ENCODE results near the gene HM13.
"Not testable (repeated sequence)": the region's sequence is repeated elsewhere in the genome, so short reads cannot be mapped to it uniquely, and the experiment has no call there.

HM13 gene

GRCh38 chr20:31542201-31542842, 28.1 kb downstream of the HM13 start:
- DNase-seq (ENCODE audit: low read depth, low spot score): no peak

DNA sequence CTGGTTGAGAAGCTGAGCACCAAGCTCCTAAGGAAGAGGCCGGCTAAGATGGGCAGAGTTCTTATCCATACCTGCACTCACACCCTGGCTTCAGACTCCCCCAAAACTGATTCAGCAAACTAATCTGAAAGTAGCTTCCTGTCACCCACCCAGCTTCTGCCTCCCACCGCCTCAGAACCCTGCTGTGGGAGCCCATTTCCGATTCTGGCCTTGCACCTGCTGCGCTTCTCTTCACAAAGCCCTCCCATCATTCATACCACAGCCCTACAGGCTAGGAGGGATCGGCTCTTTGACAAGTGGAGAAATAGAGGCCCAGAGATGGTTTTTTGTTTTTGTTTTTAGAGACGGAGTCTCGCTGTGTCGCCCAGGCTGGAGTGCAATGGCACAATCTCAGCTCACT, 28.7 kb downstream of the HM13 start:
- no peak for DNase-seq (ENCODE audit: low read depth, low spot score)

DNA sequence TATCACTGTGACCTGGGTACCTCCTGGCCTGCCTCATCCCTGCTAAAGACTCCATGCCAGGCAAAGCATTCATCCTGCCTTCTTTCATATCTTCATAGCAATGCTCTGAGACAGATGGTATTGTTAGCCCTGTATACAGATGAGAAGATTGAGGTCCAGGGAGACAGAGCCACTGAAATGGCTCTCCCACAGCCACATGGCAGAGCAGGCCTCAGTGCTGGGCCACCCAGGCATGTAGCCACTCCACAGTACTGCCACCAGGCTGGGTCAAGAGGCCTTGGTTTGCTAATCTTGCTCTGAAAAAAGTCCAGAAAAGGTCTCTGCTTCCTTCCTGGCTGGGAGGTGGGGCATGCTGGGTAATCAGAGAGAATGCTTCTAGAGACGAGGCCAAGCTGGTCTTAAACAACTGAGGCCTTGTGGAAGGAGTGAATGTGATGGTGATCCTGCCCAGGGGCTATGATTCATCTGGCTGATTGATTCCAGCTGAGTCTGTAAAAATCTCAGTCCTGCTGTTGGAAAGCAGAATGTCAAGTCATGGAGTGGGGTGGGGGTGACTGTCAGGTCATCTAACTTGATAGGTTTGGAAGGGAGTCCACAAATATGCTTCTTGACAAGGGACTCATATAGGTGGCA, 29.8 kb downstream of the HM13 start:
- DNase-seq (ENCODE audit: low read depth, low spot score): peak; percentile 72

GRCh38 chr20:31544600-31544999, 30.4 kb downstream of the HM13 start:
- DNase-seq (ENCODE audit: low read depth, low spot score): no peak

GRCh38 chr20:31545621-31546040, 31.4 kb downstream of the HM13 start:
- DNase-seq (ENCODE audit: low read depth, low spot score): not testable (repeated sequence)

- DNase-seq (ENCODE audit: low read depth, low spot score): peak; percentile 73
These were observed 32.9 kb downstream of the HM13 start for GRCh38 chr20:31547017-31547675.

DNA sequence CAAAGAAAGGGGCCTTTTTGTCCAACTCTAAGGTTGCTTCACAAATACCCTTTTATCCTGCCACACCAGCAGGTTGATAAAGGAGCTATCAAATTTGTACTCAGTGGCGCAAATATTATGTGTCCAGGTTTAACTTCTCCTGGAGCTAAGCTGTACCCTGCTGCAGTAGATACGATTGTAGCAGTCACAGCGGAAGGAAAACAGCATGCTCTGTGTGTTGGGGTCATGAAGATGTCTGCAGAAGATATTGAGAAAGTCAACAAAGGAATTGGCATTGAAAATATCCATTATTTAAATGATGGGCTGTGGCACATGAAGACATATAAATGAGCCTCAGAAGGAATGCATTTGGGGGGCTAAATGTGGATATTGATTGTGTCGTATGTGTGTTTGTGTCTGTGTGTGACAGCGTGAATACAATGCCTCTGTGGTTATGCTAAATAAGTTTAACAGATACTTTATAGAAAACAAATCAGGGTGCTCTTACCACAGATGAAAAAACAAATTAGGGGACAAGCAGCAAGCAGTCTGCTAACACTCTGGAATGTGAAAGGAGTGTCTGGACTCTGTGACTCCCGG, 33.6 kb downstream of the HM13 start:
- no peak for DNase-seq (ENCODE audit: low read depth, low spot score)

DNA sequence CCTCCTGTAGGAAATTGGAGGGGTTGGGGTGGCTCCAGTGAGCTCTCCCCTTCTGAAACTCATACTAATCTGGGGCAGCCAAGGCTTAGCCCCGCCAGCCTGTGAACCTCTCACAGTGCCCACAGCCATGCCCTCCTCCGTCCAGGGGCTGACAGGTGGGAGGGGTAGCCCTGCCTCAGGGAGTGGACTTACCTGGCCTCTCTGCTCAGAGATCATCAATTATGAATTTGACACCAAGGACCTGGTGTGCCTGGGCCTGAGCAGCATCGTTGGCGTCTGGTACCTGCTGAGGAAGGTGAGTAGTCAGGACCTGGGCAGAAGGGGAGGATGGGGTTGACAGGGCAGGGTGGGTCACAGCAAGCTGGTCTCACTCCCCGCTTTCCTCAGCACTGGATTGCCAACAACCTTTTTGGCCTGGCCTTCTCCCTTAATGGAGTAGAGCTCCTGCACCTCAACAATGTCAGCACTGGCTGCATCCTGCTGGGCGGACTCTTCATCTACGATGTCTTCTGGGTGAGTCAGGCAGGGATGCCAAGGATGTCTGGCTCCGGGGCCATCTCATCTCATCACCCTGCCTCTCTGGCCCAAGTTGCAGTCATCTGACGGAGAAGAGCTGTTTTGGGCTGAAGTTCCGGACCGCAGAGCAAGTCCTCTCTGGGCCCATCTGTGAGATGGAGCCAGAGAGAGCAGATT, 34.7 kb downstream of the HM13 start:
- no peak for DNase-seq (ENCODE audit: low read depth, low spot score)

DNA sequence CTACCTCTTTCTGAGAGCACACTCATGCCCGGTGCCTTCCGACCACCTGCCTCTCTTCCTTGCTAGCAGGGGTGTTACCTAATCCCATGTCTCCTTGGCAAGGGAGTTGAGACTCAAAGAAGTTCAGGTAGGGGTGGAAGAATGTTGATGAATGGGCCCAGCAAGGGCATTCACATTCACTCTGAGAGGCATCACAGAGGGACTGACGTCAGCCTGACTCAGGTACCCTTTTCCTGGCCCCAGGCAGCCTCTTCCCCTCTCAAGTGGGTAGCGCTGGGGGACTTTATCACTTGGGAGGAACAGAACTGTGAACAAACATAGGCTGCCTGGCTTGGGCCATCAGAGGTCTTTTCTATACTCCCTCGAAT, 35.3 kb downstream of the HM13 start:
- no peak for DNase-seq (ENCODE audit: low read depth, low spot score)

DNA sequence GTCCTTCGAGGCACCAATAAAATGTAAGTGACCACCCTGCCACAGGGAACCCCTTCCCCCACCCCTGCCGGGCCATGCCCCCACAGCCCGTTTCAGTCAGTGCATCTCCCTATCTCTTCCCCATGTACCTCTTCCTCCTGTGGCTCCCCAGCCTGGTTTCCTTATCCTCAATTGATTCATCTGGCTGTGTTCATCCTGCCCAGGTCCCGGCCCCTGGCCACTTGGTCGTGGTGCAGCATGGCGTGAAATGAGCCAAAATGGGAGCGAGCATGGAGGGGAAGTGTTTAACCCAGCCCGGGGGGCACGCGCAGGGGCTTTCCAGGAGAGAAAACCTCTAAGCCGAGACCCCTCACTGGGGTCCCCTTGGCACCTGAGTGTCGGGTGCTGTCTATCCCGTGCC, 35.9 kb downstream of the HM13 start:
- no peak for DNase-seq (ENCODE audit: low read depth, low spot score)

GRCh38 chr20:31551163-31552081, 37.2 kb downstream of the HM13 start:
- no peak for DNase-seq (ENCODE audit: low read depth, low spot score)

- DNase-seq (ENCODE audit: low read depth, low spot score): no peak
These were observed 41.0 kb downstream of the HM13 start for GRCh38 chr20:31555203-31555775.

GRCh38 chr20:31559704-31560093, 45.5 kb downstream of the HM13 start:
- no peak for DNase-seq (ENCODE audit: low read depth, low spot score)

- no peak for DNase-seq (ENCODE audit: low read depth, low spot score)
These were observed 46.0 kb downstream of the HM13 start for GRCh38 chr20:31560094-31560745.

DNA sequence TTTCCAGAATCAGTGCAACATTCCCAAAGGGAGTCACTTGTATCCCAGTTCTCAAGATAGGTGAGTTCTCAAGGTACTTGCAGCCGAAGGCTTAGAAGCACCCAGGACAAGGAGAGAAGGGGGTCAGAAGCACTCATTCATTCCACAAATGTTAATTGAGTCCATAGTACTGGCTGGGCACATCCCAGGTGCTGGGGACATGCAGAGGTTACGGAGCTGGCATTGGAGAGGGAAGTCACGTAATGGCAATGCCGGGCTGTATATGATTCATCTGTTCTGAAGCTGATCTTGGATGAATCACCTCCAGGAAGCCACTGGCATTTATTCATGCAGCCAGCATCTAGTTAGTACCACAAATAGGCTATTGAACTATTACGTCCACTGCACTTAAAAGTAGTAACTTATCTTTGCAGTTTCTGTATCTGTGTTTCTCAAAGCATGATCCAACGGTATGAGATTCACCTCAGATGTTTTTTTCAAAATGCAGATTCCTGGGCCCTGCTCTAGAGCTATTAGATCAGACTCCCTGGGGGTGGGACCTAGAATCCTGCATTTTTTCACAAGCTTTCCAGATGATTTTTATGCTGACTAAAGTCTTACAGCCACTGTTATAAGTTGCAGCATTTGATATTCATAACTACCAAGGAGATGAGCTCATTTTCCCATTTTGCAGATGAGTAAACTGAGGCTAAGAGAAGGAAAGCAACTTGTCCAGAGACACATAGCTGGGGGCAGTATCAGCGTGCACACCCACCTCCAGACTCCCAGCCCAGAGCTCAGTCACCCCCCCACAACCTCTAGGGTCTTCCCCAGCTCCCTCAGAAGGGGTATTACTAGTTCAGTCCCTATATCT, 46.7 kb downstream of the HM13 start:
- peak; percentile 61 for DNase-seq (ENCODE audit: low read depth, low spot score)

DNA sequence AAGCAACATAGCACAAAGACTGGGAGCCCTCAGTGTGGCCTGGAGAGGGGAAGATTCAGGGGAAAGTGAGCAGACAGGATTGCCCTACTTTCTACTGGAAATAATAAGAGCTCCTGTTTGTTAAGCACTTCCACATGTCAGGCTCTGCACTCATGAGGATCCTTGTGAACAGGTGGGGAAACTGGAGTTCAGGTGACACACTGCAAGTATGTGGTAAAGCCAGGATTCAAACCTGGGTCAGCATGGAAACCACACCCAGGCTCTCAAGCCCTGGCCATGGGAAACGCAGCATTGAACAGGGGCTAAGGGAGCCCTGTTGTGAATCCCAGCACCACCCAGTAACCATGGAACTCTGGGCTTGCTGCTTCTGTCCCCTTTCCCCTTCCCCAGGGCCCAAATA, 48.0 kb downstream of the HM13 start:
- DNase-seq (ENCODE audit: low read depth, low spot score): no peak

GRCh38 chr20:31564284-31564683, 50.0 kb downstream of the HM13 start:
- DNase-seq (ENCODE audit: low read depth, low spot score): no peak

DNA sequence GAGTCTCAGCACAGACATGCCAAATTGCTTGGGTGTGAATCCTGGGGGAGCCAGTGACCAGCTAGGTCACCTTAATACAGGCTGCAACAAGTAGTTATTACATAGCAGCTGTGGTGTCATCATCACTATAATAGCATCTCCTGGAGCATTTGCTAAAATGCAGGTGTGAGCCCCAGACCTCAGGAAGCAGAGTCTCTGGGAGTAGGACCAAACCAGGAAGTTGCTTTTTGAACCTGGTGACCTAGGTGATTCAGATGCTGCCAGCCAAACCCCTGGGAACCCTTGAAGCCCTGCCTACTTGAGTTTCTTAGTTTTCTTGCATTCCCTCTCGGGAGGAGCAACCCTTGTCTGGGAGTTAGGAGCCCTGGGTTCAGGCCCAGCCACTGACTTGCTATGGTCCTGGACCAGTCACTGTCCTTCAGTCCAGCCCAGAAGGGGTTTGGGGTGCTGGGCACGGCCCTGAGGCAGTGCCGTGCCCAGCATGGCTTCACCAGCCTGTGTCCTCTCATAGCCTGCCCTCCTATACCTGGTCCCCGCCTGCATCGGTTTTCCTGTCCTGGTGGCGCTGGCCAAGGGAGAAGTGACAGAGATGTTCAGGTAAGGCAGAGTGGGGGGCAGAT, 51.6 kb downstream of the HM13 start:
- no peak for DNase-seq (ENCODE audit: low read depth, low spot score)

- DNase-seq (ENCODE audit: low read depth, low spot score): no peak
These were observed 52.0 kb downstream of the HM13 start for GRCh38 chr20:31566319-31566657.

Data from brain pericyte (primary cell).